HCT116 (cell line): Measurements from ENCODE around the gene DCAF4. TPM values are rescaled to one million over a fixed set of nuclear protein-coding genes. Genes with fewer than 3 reads are reported as not detected.

Experiments
- ATAC-seq: fragments of 200-7000 bp; cut with Tn5 transposase; 2 replicates; pipeline ENCODE4 v1.9.1; 2020; ENCODE audit warnings: mild to moderate bottlenecking, moderate library complexity
- BruUV-seq: library from RNA; stranded (reverse); fragments of 400-500 nt; replicated peaks from 2 replicates; lab custom pipeline; 2021; lab: Mats Ljungman, UMichigan
- CTCF ChIA-PET: fragments of 300-600 bp; sonication (Branson Sonifier 250); formaldehyde crosslinking; loops from one replicate; lab custom pipeline; 2021; ENCODE audit warnings: antibody characterized with exemption; lab: Charles Lee
- POLR2A ChIA-PET: fragments of 300-600, 350-600 bp; sonication (Branson Sonifier 250); formaldehyde crosslinking; loops from one replicate; lab custom pipeline; 2021; ENCODE audit warnings: antibody characterized with exemption; lab: Charles Lee
- RAD21 ChIA-PET, 2 experiments: fragments of 300-600 bp; sonication (Branson Sonifier 250); formaldehyde crosslinking; loops; one replicate each; lab custom pipeline; 2023; ENCODE audit warnings: low total read pairs in 2 of 2; ENCODE audit not compliant: uncharacterized antibody in 2 of 2, unreplicated experiment in 2 of 2, low non-redundant PET in 1 of 2; lab: Charles Lee
- DNase-seq: peaks from one replicate; pipeline ENCODE4 v3.0.0-alpha.2; 2010; ENCODE audit warnings: low read depth, low spot score
- H2AFZ ChIP-seq: fragments of 200-600 bp; shearing (Covaris generic), sonication (generic); 2 replicates; pipeline ENCODE4 v1.6.1; 2017; ENCODE audit warnings: low read depth, mixed run types, mixed read lengths, antibody characterized with exemption, low read length; ENCODE audit not compliant: poor library complexity, severe bottlenecking
- H3K27ac ChIP-seq: 2 replicates; pipeline ENCODE4 v1.5.1; 2012; ENCODE audit warnings: low read depth, low read length
- H3K27me3 ChIP-seq: fragments of 200-600 bp; sonication (generic); 2 replicates; pipeline ENCODE4 v1.6.1; 2016; ENCODE audit warnings: mixed run types, low read length, mixed read lengths; ENCODE audit not compliant: insufficient read depth
- H3K36me3 ChIP-seq, 2 experiments: fragments of 200-500 bp in 1 of 2; fragments of 200-600 bp in 1 of 2; sonication (Bioruptor generic) in 1 of 2; sonication (generic) in 1 of 2; 2 replicates each; pipeline versions ENCODE4 v1.5.1 to v1.6.1; 2014 to 2016; ENCODE audit warnings: low read length in 2 of 2, inconsistent platforms in 1 of 2, mixed read lengths in 1 of 2, mixed run types in 1 of 2; ENCODE audit not compliant: insufficient read depth in 2 of 2, control insufficient read depth in 1 of 2
- H3K4me1 ChIP-seq, 2 experiments: fragments of 200-600 bp in 1 of 2; sonication (generic) in 1 of 2; 2 replicates each; pipeline versions ENCODE4 v1.5.1 to v1.6.1; 2012 to 2017; ENCODE audit warnings: low read length in 2 of 2, inconsistent platforms in 1 of 2, mild to moderate bottlenecking in 1 of 2, mixed read lengths in 1 of 2, mixed run types in 1 of 2, moderate library complexity in 1 of 2; ENCODE audit not compliant: insufficient read depth in 2 of 2, control insufficient read depth in 1 of 2
- H3K4me2 ChIP-seq: fragments of 200-600 bp; sonication (generic); 2 replicates; pipeline ENCODE4 v1.6.1; 2017; ENCODE audit warnings: mixed run types, low read length, mixed read lengths
- H3K4me3 ChIP-seq, 2 experiments: fragments of 200-600 bp in 1 of 2; sonication (generic) in 1 of 2; replicated peaks in 1 of 2; 2 replicates each; pipeline ENCODE4 v1.5.1; 2011 to 2016; ENCODE audit warnings: low read length in 2 of 2, control low read depth in 1 of 2, low read depth in 1 of 2, mild to moderate bottlenecking in 1 of 2, mixed read lengths in 1 of 2, mixed run types in 1 of 2
- H3K79me2 ChIP-seq: fragments of 200-600 bp; sonication (generic); 2 replicates; pipeline ENCODE4 v1.6.1; 2017; ENCODE audit warnings: mild to moderate bottlenecking, mixed run types, low read length, moderate library complexity, mixed read lengths; ENCODE audit not compliant: insufficient read depth
- H3K9ac ChIP-seq: fragments of 200-600 bp; sonication (generic); 2 replicates; pipeline ENCODE4 v1.6.1; 2016; ENCODE audit warnings: low read length, mixed read lengths
- H3K9me2 ChIP-seq: fragments of 200-600 bp; sonication (generic), shearing (Covaris generic); 2 replicates; pipeline ENCODE4 v1.6.1; 2017; ENCODE audit warnings: mixed run types, mild to moderate bottlenecking, moderate library complexity; ENCODE audit not compliant: insufficient read depth
- H3K9me3 ChIP-seq, 2 experiments: fragments of 200-500 bp in 1 of 2; fragments of 200-600 bp in 1 of 2; sonication (Bioruptor generic) in 1 of 2; sonication (generic) in 1 of 2; 2 replicates each; pipeline ENCODE4 v1.6.1; 2014 to 2017; ENCODE audit warnings: low read length in 2 of 2, mixed read lengths in 2 of 2, inconsistent platforms in 1 of 2, low read depth in 1 of 2, mild to moderate bottlenecking in 1 of 2, mixed run types in 1 of 2, moderate library complexity in 1 of 2; ENCODE audit not compliant: control insufficient read depth in 1 of 2, insufficient read depth in 1 of 2
- H4K20me1 ChIP-seq: fragments of 200-600 bp; sonication (generic), shearing (Covaris generic); 2 replicates; pipeline ENCODE4 v1.6.1; 2017; ENCODE audit warnings: mixed run types, mild to moderate bottlenecking, moderate library complexity; ENCODE audit not compliant: insufficient read depth
- ELF1 ChIP-seq: IDR thresholded peaks from 2 replicates; pipeline ENCODE4 v1.6.1; 2012; ENCODE audit warnings: low read depth, borderline replicate concordance
- POLR2A ChIP-seq: IDR thresholded peaks from 2 replicates; pipeline ENCODE4 v1.7.0; 2011; ENCODE audit warnings: borderline replicate concordance; ENCODE audit not compliant: insufficient read depth, insufficient read length; ENCODE audit errors: extremely low read depth
- POLR2AphosphoS5 ChIP-seq: IDR thresholded peaks from 2 replicates; pipeline ENCODE4 v1.6.1; 2011; ENCODE audit warnings: mild to moderate bottlenecking, low read depth, low read length, moderate library complexity
- SIN3A ChIP-seq: IDR thresholded peaks from 2 replicates; pipeline ENCODE4 v1.6.1; 2012; ENCODE audit warnings: low read depth
- YY1 ChIP-seq: IDR thresholded peaks from 2 replicates; pipeline ENCODE4 v1.6.1; 2011; ENCODE audit warnings: low read length, low read depth, moderate library complexity, mild to moderate bottlenecking; ENCODE audit not compliant: insufficient replicate concordance; ENCODE audit errors: extremely low read depth
- intact Hi-C: fragments of 100-400 bp; cut with micrococcal nuclease; formaldehyde crosslinking; loops from 2 replicates; pipeline ENCODE4 v1.10.0; 2022
- total RNA-seq: library from RNA; stranded (reverse); gene quantifications from one replicate; pipeline ENCODE4 v1.2.1, GENCODE V29; 2021; ENCODE audit not compliant: unreplicated experiment
- TF ChIP-seq, protein P1 (sequence below): IDR thresholded peaks from 2 replicates; pipeline ENCODE4 v1.6.1; 2011; ENCODE audit warnings: mild to moderate bottlenecking, low read length, moderate library complexity; ENCODE audit not compliant: insufficient replicate concordance; ENCODE audit errors: extremely low read depth

The DCAF4 gene
- total RNA-seq, 1 experiment from 2014 or later = 19.3 TPM

GRCh38 chr14:72891666-72892102, 34.6 kb upstream of the DCAF4 start:
- no peak overlapping the region for H3K4me2 ChIP-seq
- intact Hi-C loops = no loop called here
- H3K36me3 ChIP-seq = no peaks in the 10 kb centered on the region
- TF ChIP-seq POLR2AphosphoS5 = no peak
- no peak for TF ChIP-seq POLR2A
- TF ChIP-seq, protein P1, sequence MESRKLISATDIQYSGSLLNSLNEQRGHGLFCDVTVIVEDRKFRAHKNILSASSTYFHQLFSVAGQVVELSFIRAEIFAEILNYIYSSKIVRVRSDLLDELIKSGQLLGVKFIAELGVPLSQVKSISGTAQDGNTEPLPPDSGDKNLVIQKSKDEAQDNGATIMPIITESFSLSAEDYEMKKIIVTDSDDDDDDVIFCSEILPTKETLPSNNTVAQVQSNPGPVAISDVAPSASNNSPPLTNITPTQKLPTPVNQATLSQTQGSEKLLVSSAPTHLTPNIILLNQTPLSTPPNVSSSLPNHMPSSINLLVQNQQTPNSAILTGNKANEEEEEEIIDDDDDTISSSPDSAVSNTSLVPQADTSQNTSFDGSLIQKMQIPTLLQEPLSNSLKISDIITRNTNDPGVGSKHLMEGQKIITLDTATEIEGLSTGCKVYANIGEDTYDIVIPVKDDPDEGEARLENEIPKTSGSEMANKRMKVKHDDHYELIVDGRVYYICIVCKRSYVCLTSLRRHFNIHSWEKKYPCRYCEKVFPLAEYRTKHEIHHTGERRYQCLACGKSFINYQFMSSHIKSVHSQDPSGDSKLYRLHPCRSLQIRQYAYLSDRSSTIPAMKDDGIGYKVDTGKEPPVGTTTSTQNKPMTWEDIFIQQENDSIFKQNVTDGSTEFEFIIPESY = no peak
- no peak for TF ChIP-seq SIN3A
- TF ChIP-seq YY1 = no peak
- no peak for TF ChIP-seq ELF1
- TF ChIP-seq, all 23 proteins: peak for 0
- DNase-seq = no peak
- H2AFZ ChIP-seq = no peak overlapping the region
- no peak overlapping the region; a peak in 1 of 4 replicates for H3K4me3 ChIP-seq
- H3K9me2 ChIP-seq = no peaks in the 10 kb centered on the region
- H4K20me1 ChIP-seq = no peaks in the 10 kb centered on the region
- H3K27ac ChIP-seq = no peak overlapping the region
- RAD21 ChIA-PET = no interaction called here
- POLR2A ChIA-PET = no interaction called here
- peaks cover 9 to 23% of the 10 kb centered on the region in 2 experiments; a peak in 2 of 4 replicates for H3K4me1 ChIP-seq
- ATAC-seq = no peak
- H3K79me2 ChIP-seq = no peaks in the 10 kb centered on the region
- no TSS peak for BruUV-seq
- H3K27me3 ChIP-seq = peaks cover 12% of the 10 kb centered on the region; the same call in 1 of the 2 replicates
- CTCF ChIA-PET = interaction anchor here (1.8 kb wide), 1 partner anchor 13 kb away, joined by 5 read pairs; no protein-coding TSS in a partner anchor
- no peaks in the 10 kb centered on the region for H3K9me3 ChIP-seq
- no peak overlapping the region for H3K9ac ChIP-seq
